GM12891 (cell line): Measurements from ENCODE around the gene PTPRN2.

Source experiments
- DNase-seq: peaks from one replicate; pipeline ENCODE4 v3.0.0; 2011; ENCODE audit warnings: low spot score; ENCODE audit not compliant: insufficient read length
- FAIRE-seq: peaks from 2 replicates; lab custom pipeline; 2011; peaks lifted over from hg19 to GRCh38; lab: Jason Lieb, UNC
- PAX5 ChIP-seq: IDR thresholded peaks from 2 replicates; pipeline ENCODE4 v1.6.1; 2011; ENCODE audit warnings: low read length, moderate library complexity, mild to moderate bottlenecking; ENCODE audit not compliant: insufficient read depth, severe bottlenecking
- POLR2A ChIP-seq: IDR thresholded peaks from 2 replicates; pipeline ENCODE4 v1.6.1; 2011; ENCODE audit warnings: low read depth, low read length, control low read depth
- POLR2AphosphoS5 ChIP-seq: IDR thresholded peaks from 2 replicates; pipeline ENCODE4 v1.6.1; 2011; ENCODE audit warnings: low read depth, low read length, control low read depth
- POU2F2 ChIP-seq: IDR thresholded peaks from 2 replicates; pipeline ENCODE4 v1.6.1; 2011; ENCODE audit warnings: low read depth, mild to moderate bottlenecking, control low read depth, low read length, moderate library complexity
- SPI1 ChIP-seq: IDR thresholded peaks from 2 replicates; pipeline ENCODE4 v1.6.1; 2011; ENCODE audit warnings: low read depth, low read length, control low read depth
- TAF1 ChIP-seq: IDR thresholded peaks from 2 replicates; pipeline ENCODE4 v1.6.1; 2011; ENCODE audit warnings: low read depth, low read length, control low read depth

The PTPRN2 gene

DNA sequence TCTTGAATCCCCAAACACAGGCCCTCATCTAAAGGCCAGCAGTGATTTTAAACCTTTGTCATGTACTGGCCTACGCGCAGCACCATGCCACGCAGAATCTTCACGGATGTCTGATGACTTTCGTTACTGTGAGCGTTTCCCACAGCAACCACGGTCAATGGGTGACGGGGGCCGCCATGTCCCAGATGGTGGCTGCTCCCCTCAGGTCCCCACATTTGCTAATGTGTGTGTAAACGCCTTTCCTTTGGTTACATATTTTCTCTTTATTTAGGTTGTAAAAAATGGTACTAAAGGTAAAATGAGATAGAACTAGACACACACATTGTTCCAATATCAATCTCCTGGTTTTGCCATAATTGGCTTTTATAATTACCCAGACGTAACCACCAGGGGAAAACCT, 699.0 kb downstream of the PTPRN2 start:
- TF ChIP-seq TAF1 = no peak
- TF ChIP-seq PAX5 = no peak
- no peak for TF ChIP-seq POLR2A
- TF ChIP-seq POLR2AphosphoS5 = no peak
- no peak for TF ChIP-seq POU2F2

DNA sequence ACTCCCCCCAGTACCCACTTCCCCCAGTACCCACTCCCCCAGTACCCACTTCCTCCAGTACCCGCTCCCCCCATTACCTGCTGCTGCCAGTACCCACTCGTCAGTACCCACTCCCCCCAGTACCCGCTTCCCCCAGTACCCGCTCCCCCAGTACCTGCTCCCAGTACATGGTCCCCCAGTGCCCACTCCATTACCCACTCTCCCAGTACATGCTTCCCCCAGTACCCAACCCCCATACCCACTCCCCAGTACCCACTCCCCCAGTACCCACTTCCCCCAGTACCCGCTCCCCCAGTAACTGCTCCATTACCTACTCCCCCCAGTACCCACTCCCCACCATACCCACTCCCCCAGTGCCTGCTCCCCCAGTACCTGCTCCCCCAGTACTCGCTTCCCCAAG, 700.2 kb downstream of the PTPRN2 start:
- TF ChIP-seq POLR2A (no peak), POU2F2 (no peak), POLR2AphosphoS5 (no peak), TAF1 (no peak), SPI1 (no peak), PAX5 (no peak)
- FAIRE-seq (no peak), DNase-seq (no peak)

More for the DNA sequence above, 699.0 kb downstream of the PTPRN2 start:
- no peak for DNase-seq
- FAIRE-seq = no peak

DNA sequence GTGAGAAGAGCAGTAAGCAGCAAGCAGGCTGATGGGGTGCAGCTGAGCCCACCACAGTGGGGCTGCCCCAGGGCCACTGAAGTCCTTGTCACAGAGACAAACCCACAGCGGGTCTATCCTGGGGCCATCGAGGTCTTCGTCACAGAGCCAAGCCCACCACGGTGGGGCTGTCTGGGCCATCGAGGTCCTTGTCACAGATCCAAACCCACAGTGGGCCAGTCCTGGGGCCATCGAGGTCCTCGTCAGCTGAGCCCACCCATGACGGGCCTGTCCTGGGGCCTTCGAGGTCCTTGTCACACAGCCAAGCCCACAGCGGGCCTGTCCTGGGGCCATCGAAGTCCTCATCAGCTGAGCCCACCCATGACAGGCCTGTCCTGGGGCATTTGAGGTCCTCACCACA, 700.9 kb downstream of the PTPRN2 start:
- DNase-seq (no peak), FAIRE-seq (no peak)
- TF ChIP-seq TAF1 (no peak), PAX5 (no peak), POLR2A (no peak), SPI1 (no peak), POU2F2 (no peak), POLR2AphosphoS5 (no peak)

DNA sequence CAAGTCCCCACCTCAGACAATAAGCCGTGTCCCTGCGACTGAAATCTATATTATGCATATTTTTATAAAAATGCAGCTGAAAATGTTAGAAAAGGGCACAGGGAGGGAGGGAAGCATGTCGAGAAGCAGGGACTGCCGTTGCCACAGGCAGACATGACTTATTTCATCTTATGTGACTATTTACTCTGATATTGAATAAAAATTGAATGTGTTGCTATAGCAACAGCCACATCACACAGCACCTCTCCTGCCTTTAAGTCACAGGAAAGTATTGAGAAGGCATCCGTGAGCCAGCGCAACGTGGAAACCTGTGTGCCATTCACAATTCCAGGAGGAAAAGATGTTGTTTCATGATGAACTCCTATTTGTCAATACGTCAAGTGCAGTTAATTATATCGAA, 701.4 kb downstream of the PTPRN2 start:
- DNase-seq = no peak
- no peak for TF ChIP-seq POLR2A
- no peak for TF ChIP-seq POLR2AphosphoS5
- TF ChIP-seq POU2F2 = no peak
- no peak for TF ChIP-seq SPI1
- no peak for TF ChIP-seq TAF1
- no peak for TF ChIP-seq PAX5
- FAIRE-seq = no peak

DNA sequence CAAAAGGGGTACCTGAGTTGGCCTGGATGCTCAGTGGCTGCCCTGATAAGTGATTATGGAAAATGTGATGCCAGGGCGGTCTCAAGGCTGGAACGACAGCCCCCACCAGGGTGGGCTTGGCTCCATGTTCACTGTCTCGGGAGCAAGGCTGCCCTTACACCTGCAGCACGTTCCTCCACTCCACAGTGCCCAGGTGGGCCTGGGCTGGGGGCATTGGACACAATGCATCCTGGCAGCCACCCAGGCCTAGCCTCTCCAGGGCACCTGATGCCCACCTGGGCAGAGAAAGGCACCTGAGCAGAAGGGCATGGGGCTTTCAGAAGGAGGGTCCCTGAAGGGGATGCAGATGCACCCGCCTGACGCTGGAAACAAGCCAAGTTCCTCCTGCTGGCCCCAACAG, 702.5 kb downstream of the PTPRN2 start:
- TF ChIP-seq TAF1 = no peak
- no peak for TF ChIP-seq PAX5
- DNase-seq (no peak), FAIRE-seq (no peak)

DNA sequence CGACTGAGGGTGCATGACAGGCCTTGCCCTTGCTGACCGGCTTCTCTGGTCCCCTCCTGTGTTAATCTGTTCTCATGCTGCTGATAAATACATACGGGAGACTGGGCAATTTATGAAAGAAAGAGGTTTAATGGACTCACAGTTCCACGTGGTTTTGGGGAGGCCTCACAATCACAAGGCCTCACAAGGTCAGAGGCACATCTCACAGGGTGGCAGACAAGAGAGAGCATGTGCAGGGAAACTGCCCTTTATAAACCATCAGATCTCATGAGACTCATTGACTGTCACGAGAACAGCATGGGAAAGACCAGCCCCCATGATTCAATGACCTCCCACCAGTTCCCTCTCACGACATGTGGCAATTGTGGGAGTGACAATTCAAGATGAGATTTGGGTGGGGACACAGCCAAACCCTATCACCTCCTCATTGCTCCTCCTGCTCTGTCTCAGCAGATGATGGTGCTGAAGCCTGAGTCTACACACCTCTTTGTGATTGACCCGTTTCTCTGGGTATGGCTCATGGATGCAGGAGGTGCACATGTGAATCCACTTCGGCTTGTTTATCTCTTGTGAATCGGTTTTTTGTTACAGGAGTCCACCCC, 703.1 kb downstream of the PTPRN2 start:
- no peak for FAIRE-seq
- TF ChIP-seq PAX5 = no peak
- TF ChIP-seq SPI1 = no peak
- no peak for TF ChIP-seq POLR2AphosphoS5
- TF ChIP-seq POU2F2 = no peak
- no peak for TF ChIP-seq POLR2A
- no peak for TF ChIP-seq TAF1
- DNase-seq = no peak

DNA sequence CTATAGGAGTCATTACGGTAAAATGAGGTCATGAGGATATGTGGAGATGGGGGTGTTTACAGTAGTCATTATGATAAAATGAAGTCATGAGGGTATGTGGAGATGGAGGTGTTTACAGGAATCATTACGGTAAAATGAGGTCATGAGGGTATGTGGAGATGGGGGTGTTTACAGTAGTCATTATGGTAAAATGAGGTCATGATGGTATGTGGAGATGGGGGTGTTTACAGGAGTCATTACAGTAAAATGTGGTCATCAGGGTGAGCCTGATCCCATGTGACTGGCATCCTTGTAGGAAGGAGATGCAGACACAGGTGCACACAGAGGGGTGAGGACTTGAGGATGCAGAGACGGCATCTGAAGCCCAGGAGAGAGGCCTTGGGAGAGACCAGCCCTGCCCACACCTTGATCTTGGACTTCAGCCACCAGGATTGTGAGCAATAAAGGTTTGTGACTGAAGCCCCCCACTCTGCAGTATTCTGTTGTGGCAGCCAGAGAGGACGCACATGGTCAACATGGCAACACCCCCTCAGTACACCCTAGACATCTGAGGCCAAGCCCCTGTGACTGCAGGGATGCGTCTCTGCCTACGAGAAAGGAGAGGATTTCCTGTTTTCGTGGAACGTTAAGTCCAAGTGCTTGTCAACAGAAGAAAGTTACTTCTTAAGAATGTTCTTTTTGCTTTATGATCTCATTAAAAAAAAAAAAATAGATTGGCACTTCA, 706.4 kb downstream of the PTPRN2 start:
- DNase-seq (no peak), FAIRE-seq (no peak)
- TF ChIP-seq PAX5 (no peak), POLR2A (no peak), SPI1 (no peak), TAF1 (no peak), POLR2AphosphoS5 (no peak), POU2F2 (no peak)

DNA sequence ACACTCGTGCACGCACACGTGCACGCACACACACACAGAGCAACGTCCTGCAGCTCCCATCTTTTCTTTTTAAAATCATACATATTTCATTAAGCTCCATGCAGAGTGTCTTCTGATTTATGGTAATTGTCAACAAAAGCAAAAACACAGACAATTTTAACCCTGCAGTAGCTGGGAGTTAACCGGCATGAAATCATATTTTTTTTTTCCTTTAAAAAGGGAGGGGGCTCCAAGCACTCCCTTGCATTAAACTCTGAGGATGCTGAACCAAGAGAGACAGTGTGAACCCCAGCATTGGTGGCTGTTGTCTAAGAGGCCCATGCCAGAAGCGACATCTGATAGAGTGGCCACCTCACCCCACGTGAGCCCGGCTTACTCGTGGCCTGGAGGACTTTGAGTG, 708.2 kb downstream of the PTPRN2 start:
- DNase-seq = no peak
- no peak for FAIRE-seq
- TF ChIP-seq POU2F2 (no peak), PAX5 (no peak), SPI1 (no peak), POLR2AphosphoS5 (no peak), TAF1 (no peak), POLR2A (no peak)

DNA sequence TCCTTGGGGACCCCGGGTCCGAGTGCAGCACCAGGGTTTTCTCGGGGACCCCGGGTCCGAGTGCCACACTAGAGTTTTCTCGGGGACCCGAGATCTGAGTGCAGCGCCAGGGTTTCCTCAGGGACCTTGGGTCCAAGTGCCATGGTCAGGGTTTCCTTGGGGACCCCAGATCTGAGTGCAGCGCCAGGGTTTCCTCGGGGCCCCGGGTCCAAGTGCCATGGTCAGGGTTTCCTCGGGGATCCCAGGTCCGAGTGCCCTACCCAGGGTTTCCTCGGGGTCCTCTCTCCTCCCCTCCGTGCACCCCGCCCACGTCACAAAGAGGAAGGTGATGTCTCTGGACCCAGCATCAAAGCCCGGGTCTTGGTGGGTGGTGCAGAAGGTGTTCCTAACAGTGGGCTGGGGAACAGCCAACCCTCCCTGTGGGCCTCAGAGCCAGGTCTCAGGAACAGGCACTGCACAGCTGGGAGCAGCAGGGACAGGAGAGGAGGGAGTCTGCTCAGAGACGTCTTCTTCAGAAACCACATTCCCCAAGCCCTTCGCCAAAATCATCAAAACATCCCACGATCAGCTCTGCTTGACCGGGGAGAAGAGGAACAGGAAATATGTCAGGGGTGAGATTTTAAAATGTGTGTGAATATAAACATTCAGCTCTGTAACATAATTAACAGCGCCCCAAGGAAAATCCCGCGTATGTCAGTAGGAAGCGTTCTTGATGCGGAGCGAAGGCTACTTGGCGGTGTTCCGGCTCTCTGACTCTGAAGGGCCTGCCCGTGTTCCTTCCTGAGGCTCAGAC, 710.1 kb downstream of the PTPRN2 start:
- FAIRE-seq (no peak), DNase-seq (no peak)
- TF ChIP-seq SPI1 (no peak), POU2F2 (no peak), POLR2A (no peak), PAX5 (no peak), TAF1 (no peak), POLR2AphosphoS5 (no peak)
